ENCODE measurements around the gene GFOD2. TPM values are rescaled to one million over a fixed set of nuclear protein-coding genes. Genes with fewer than 3 reads are reported as not detected.

Gene GFOD2
- total and polyA plus RNA-seq, 2 of the 8 experiments (the other 6 are each of a cell fraction or from before 2014, with no cell fraction given) = 21.4 to 33.2 TPM

GRCh38 chr16:67628216-67628615 lies 90.9 kb downstream of the GFOD2 start:
- no peaks in the 10 kb centered on the region for H3K27me3 ChIP-seq (replicated peaks in 1 of 4; ENCODE audit: control insufficient read depth in 3 of 4, extremely low read depth in 1 of 4, insufficient read depth in 3 of 4, low read length in 3 of 4)
- no peak overlapping the region for H3K4ac ChIP-seq (replicated peaks; ENCODE audit: insufficient read length, low read depth, low read length)
- no peak overlapping the region for H3K27ac ChIP-seq (ENCODE audit: low read depth, low read length)
- no peak overlapping the region for H2BK5ac ChIP-seq (ENCODE audit: low read depth, low read length)
- TF ChIP-seq HDAC2 (IDR thresholded peaks at IDR 0.05; ENCODE audit: borderline replicate concordance in 1 of 2, low read depth in 2 of 2, low read length in 2 of 2) (no peak), ASH2L (IDR thresholded peaks at IDR 0.05; ENCODE audit: low read length) (no peak)
- peaks cover 19 to 72% (median 46%) of the 10 kb centered on the region in 4 experiments for H3K36me3 ChIP-seq (ENCODE audit: control insufficient read depth in 2 of 4, insufficient read depth in 4 of 4, low read length in 3 of 4)
- H2BK15ac ChIP-seq (ENCODE audit: low read length) = no peak overlapping the region
- no peak overlapping the region for H2AFZ ChIP-seq (ENCODE audit: low read length)
- no peak overlapping the region for H3K4me3 ChIP-seq (ENCODE audit: extremely low read depth in 1 of 4, insufficient read depth in 2 of 4, low read depth in 3 of 4, low read length in 4 of 4)
- no peak overlapping the region for H2AK5ac ChIP-seq (ENCODE audit: low read depth, low read length)
- H4K8ac ChIP-seq (ENCODE audit: extremely low read depth, insufficient read depth, low read length) = no peak overlapping the region
- H3K9ac ChIP-seq (replicated peaks in 1 of 4; ENCODE audit: extremely low read depth in 1 of 4, low read depth in 3 of 4, low read length in 3 of 4) = no peak overlapping the region
- H3K79me1 ChIP-seq (ENCODE audit: low read depth, low read length) = no peaks in the 10 kb centered on the region
- CTCF ChIA-PET (ENCODE audit: partially characterized antibody) = interaction anchor here (0.6 to 1.9 kb wide), 9 partner anchors 13 to 229 kb away, joined by 3 to 8 read pairs (median 4); no protein-coding TSS in a partner anchor
- H3K56ac ChIP-seq (replicated peaks; ENCODE audit: insufficient read length, low read depth, low read length) = no peak overlapping the region
- H2BK12ac ChIP-seq (ENCODE audit: low read depth, low read length) = no peak overlapping the region
- DNase-seq (ENCODE audit: low read depth in 1 of 2, low spot score in 2 of 2) (no peak), FAIRE-seq (no peak)
- no peak overlapping the region for H4K5ac ChIP-seq (ENCODE audit: insufficient read length, low read depth, low read length)
- H4K20me1 ChIP-seq (replicated peaks in 1 of 2; ENCODE audit: control insufficient read depth in 1 of 2, insufficient read depth in 2 of 2, low read length in 2 of 2) = peaks cover 0 to 4% of the 10 kb centered on the region in 2 experiments
- WGBS, 2 experiments (ENCODE audit: extremely low coverage in 1 of 2, insufficient coverage in 1 of 2, insufficient read length in 1 of 2, insufficient replicate concordance in 2 of 2, low coverage in 1 of 2, low lambda C conversion rate in 2 of 2, missing lambda C conversion rate in 1 of 2) = 97% methylated on average over 14 of the region's 14 CpGs; no CpG with 5 or more reads in 1 of the 2 experiments
- H3K23ac ChIP-seq (ENCODE audit: insufficient read length) = no peak overlapping the region
- H3K4me1 ChIP-seq (replicated peaks in 1 of 4; ENCODE audit: control insufficient read depth in 3 of 4, insufficient read depth in 4 of 4, low read length in 3 of 4) = no peaks in the 10 kb centered on the region
- H2BK120ac ChIP-seq (replicated peaks; ENCODE audit: low read depth, low read length) = no peak overlapping the region
- no peak overlapping the region for H4K91ac ChIP-seq (replicated peaks; ENCODE audit: insufficient read length, low read length)
- no peaks in the 10 kb centered on the region for H3K79me2 ChIP-seq (ENCODE audit: control insufficient read depth in 1 of 2, insufficient read depth in 2 of 2, low read length in 2 of 2)
- H3K14ac ChIP-seq (ENCODE audit: insufficient read length) = no peak overlapping the region
- H2BK20ac ChIP-seq (ENCODE audit: low read length) = no peak overlapping the region
- POLR2A ChIA-PET (ENCODE audit: partially characterized antibody) = interaction anchor here (0.7 to 1.2 kb wide), 2 partner anchors 64 to 90 kb away, joined by 3 read pairs; no protein-coding TSS in a partner anchor
- no peak overlapping the region for H3K18ac ChIP-seq (ENCODE audit: extremely low read depth, low read length)
- no peaks in the 10 kb centered on the region; the same call in 1 of the 2 replicates for H3K23me2 ChIP-seq (ENCODE audit: low read depth, low read length)
- no peaks in the 10 kb centered on the region for H3K9me3 ChIP-seq (ENCODE audit: insufficient read depth in 2 of 2, low read depth in 1 of 2, low read length in 1 of 2)
- no peak overlapping the region for H3K4me2 ChIP-seq (ENCODE audit: insufficient read depth in 1 of 2, low read depth in 2 of 2, low read length in 2 of 2)

Other genes starting within 250 kb of the GFOD2 start
- 47.3 and 54.1 TPM in 2 replicates for gene ATP6V0D1, start 238.2 kb downstream of the GFOD2 start, total RNA-seq (2021; fragmentation: NEBNext Ultra II Directional; extraction: Animal tissue kit (Norgen Biotek cat#: 25700))
- 129 and 134 TPM in 2 replicates for gene ATP6V0D1, start 238.2 kb downstream of the GFOD2 start, polyA plus RNA-seq (2011; rRNA removed)
- not detected in 2 replicates for gene AGRP, start 235.8 kb downstream of the GFOD2 start, total RNA-seq (2021; fragmentation: NEBNext Ultra II Directional; extraction: Animal tissue kit (Norgen Biotek cat#: 25700))
- not detected in 2 replicates for gene AGRP, start 235.8 kb downstream of the GFOD2 start, polyA plus RNA-seq (2011; rRNA removed)
- gene RIPOR1, start 190.5 kb downstream of the GFOD2 start, total RNA-seq (2021; fragmentation: NEBNext Ultra II Directional; extraction: Animal tissue kit (Norgen Biotek cat#: 25700)) = 8.0 and 10.1 TPM in 2 replicates
- gene RIPOR1, start 190.5 kb downstream of the GFOD2 start, polyA plus RNA-seq (2011; rRNA removed) = 2.7 and 4.4 TPM in 2 replicates
- gene CTCF, start 156.8 kb downstream of the GFOD2 start, total RNA-seq (2021; fragmentation: NEBNext Ultra II Directional; extraction: Animal tissue kit (Norgen Biotek cat#: 25700)) = 66.0 and 67.5 TPM in 2 replicates
- 24.2 and 32.4 TPM in 2 replicates for gene CTCF, start 156.8 kb downstream of the GFOD2 start, polyA plus RNA-seq (2011; rRNA removed)
- 34.5 and 36.7 TPM in 2 replicates for gene CARMIL2, start 74.2 kb downstream of the GFOD2 start, total RNA-seq (2021; fragmentation: NEBNext Ultra II Directional; extraction: Animal tissue kit (Norgen Biotek cat#: 25700))
- gene CARMIL2, start 74.2 kb downstream of the GFOD2 start, polyA plus RNA-seq (2011; rRNA removed) = 15.7 and 29.8 TPM in 2 replicates
- gene ACD, start 59.1 kb downstream of the GFOD2 start, total RNA-seq (2021; fragmentation: NEBNext Ultra II Directional; extraction: Animal tissue kit (Norgen Biotek cat#: 25700)) = 34.8 and 35.8 TPM in 2 replicates
- 58.0 and 81.7 TPM in 2 replicates for gene ACD, start 59.1 kb downstream of the GFOD2 start, polyA plus RNA-seq (2011; rRNA removed)
- 14.4 and 15.1 TPM in 2 replicates for gene PARD6A, start 58.4 kb downstream of the GFOD2 start, total RNA-seq (2021; fragmentation: NEBNext Ultra II Directional; extraction: Animal tissue kit (Norgen Biotek cat#: 25700))
- gene PARD6A, start 58.4 kb downstream of the GFOD2 start, polyA plus RNA-seq (2011; rRNA removed) = 21.8 and 28.6 TPM in 2 replicates
- 9.6 and 12.9 TPM in 2 replicates for gene ENKD1, start 52.6 kb downstream of the GFOD2 start, total RNA-seq (2021; fragmentation: NEBNext Ultra II Directional; extraction: Animal tissue kit (Norgen Biotek cat#: 25700))
- gene ENKD1, start 52.6 kb downstream of the GFOD2 start, polyA plus RNA-seq (2011; rRNA removed) = 16.0 and 16.1 TPM in 2 replicates
- 2.0 and 2.3 TPM in 2 replicates for gene C16orf86, start 52.5 kb downstream of the GFOD2 start, total RNA-seq (2021; fragmentation: NEBNext Ultra II Directional; extraction: Animal tissue kit (Norgen Biotek cat#: 25700))
- gene C16orf86, start 52.5 kb downstream of the GFOD2 start, polyA plus RNA-seq (2011; rRNA removed) = 1.4 and 2.4 TPM in 2 replicates
- gene RANBP10, start 87.2 kb upstream of the GFOD2 start, total RNA-seq (2021; fragmentation: NEBNext Ultra II Directional; extraction: Animal tissue kit (Norgen Biotek cat#: 25700)) = 13.8 and 16.8 TPM in 2 replicates
- 14.2 and 16.3 TPM in 2 replicates for gene RANBP10, start 87.2 kb upstream of the GFOD2 start, polyA plus RNA-seq (2011; rRNA removed)
- gene TSNAXIP1, start 87.6 kb upstream of the GFOD2 start, total RNA-seq (2021; fragmentation: NEBNext Ultra II Directional; extraction: Animal tissue kit (Norgen Biotek cat#: 25700)) = 0.37 and 1.3 TPM in 2 replicates
- gene TSNAXIP1, start 87.6 kb upstream of the GFOD2 start, polyA plus RNA-seq (2011; rRNA removed) = 0.39 and 0.94 TPM in 2 replicates
- 54.8 and 56.4 TPM in 2 replicates for gene THAP11, start 123.0 kb upstream of the GFOD2 start, total RNA-seq (2021; fragmentation: NEBNext Ultra II Directional; extraction: Animal tissue kit (Norgen Biotek cat#: 25700))
- 50.8 and 61.7 TPM in 2 replicates for gene THAP11, start 123.0 kb upstream of the GFOD2 start, polyA plus RNA-seq (2011; rRNA removed)
- 219 and 229 TPM in 2 replicates for gene NUTF2, start 127.6 kb upstream of the GFOD2 start, total RNA-seq (2021; fragmentation: NEBNext Ultra II Directional; extraction: Animal tissue kit (Norgen Biotek cat#: 25700))
- 377 and 382 TPM in 2 replicates for gene NUTF2, start 127.6 kb upstream of the GFOD2 start, polyA plus RNA-seq (2011; rRNA removed)
- gene CENPT, start 128.4 kb upstream of the GFOD2 start, total RNA-seq (2021; fragmentation: NEBNext Ultra II Directional; extraction: Animal tissue kit (Norgen Biotek cat#: 25700)) = 42.2 and 42.4 TPM in 2 replicates
- gene CENPT, start 128.4 kb upstream of the GFOD2 start, polyA plus RNA-seq (2011; rRNA removed) = 53.4 and 82.7 TPM in 2 replicates
- gene EDC4, start 153.7 kb upstream of the GFOD2 start, total RNA-seq (2021; fragmentation: NEBNext Ultra II Directional; extraction: Animal tissue kit (Norgen Biotek cat#: 25700)) = 72.7 and 73.4 TPM in 2 replicates
- gene EDC4, start 153.7 kb upstream of the GFOD2 start, polyA plus RNA-seq (2011; rRNA removed) = 58.5 and 84.4 TPM in 2 replicates
- gene NRN1L, start 165.6 kb upstream of the GFOD2 start, total RNA-seq (2021; fragmentation: NEBNext Ultra II Directional; extraction: Animal tissue kit (Norgen Biotek cat#: 25700)) = 4.1 and 4.9 TPM in 2 replicates
- gene NRN1L, start 165.6 kb upstream of the GFOD2 start, polyA plus RNA-seq (2011; rRNA removed) = 35.2 and 49.3 TPM in 2 replicates
- 24.8 and 25.4 TPM in 2 replicates for gene PSKH1, start 173.9 kb upstream of the GFOD2 start, total RNA-seq (2021; fragmentation: NEBNext Ultra II Directional; extraction: Animal tissue kit (Norgen Biotek cat#: 25700))
- 51.0 and 55.8 TPM in 2 replicates for gene PSKH1, start 173.9 kb upstream of the GFOD2 start, polyA plus RNA-seq (2011; rRNA removed)
- 1.7 and 5.0 TPM in 2 replicates for gene CTRL, start 212.5 kb upstream of the GFOD2 start, total RNA-seq (2021; fragmentation: NEBNext Ultra II Directional; extraction: Animal tissue kit (Norgen Biotek cat#: 25700))
- 4.0 and 4.2 TPM in 2 replicates for gene CTRL, start 212.5 kb upstream of the GFOD2 start, polyA plus RNA-seq (2011; rRNA removed)
- gene PSMB10, start 217.5 kb upstream of the GFOD2 start, total RNA-seq (2021; fragmentation: NEBNext Ultra II Directional; extraction: Animal tissue kit (Norgen Biotek cat#: 25700)) = 32.1 and 38.8 TPM in 2 replicates
- gene PSMB10, start 217.5 kb upstream of the GFOD2 start, polyA plus RNA-seq (2011; rRNA removed) = 61.9 and 81.7 TPM in 2 replicates
- 14.9 and 19.6 TPM in 2 replicates for gene LCAT, start 224.8 kb upstream of the GFOD2 start, total RNA-seq (2021; fragmentation: NEBNext Ultra II Directional; extraction: Animal tissue kit (Norgen Biotek cat#: 25700))
- gene LCAT, start 224.8 kb upstream of the GFOD2 start, polyA plus RNA-seq (2011; rRNA removed) = 9.4 and 11.6 TPM in 2 replicates
- 41.3 and 46.6 TPM in 2 replicates for gene SLC12A4, start 249.3 kb upstream of the GFOD2 start, total RNA-seq (2021; fragmentation: NEBNext Ultra II Directional; extraction: Animal tissue kit (Norgen Biotek cat#: 25700))
- 49.3 and 66.6 TPM in 2 replicates for gene SLC12A4, start 249.3 kb upstream of the GFOD2 start, polyA plus RNA-seq (2011; rRNA removed)

All from H1 (cell line).